HG03097 (cell line): ENCODE data around the gene MBD3L3.
"Not testable (repeated sequence)": the region's sequence is repeated elsewhere in the genome, so short reads cannot be mapped to it uniquely, and the experiment has no call there.

Experiments
- ATAC-seq: cut with Tn5 transposase; IDR thresholded peaks from one replicate; pipeline ENCODE4 v1.9.1; 2021; ENCODE audit not compliant: unreplicated experiment, low FRiP score

MBD3L3 gene

GRCh38 chr19:7058576-7058975 is at the start of gene MBD3L3:
MBD3L3 (minus strand) TSS chr19:7058676; CDS start chr19:7058605, 71 bp downstream.
- not testable (repeated sequence) for ATAC-seq

- ATAC-seq: no peak
Observed at GRCh38 chr19:7106711-7107657, 48.5 kb upstream of the MBD3L3 start.

GRCh38 chr19:7104747-7105447 is 46.4 kb upstream of the MBD3L3 start:
- no peak for ATAC-seq

- no peak for ATAC-seq
Observed at GRCh38 chr19:7101498-7102253, 43.2 kb upstream of the MBD3L3 start.

- no peak for ATAC-seq
Observed at GRCh38 chr19:7099597-7099921, 41.1 kb upstream of the MBD3L3 start.

- ATAC-seq: peak; percentile 84
Observed at GRCh38 chr19:7098701-7099596, 40.5 kb upstream of the MBD3L3 start.

GRCh38 chr19:7098096-7098495 is 39.6 kb upstream of the MBD3L3 start:
- ATAC-seq: no peak

GRCh38 chr19:7088999-7089398 is 30.5 kb upstream of the MBD3L3 start:
- no peak for ATAC-seq

- ATAC-seq: no peak
Observed at GRCh38 chr19:7083076-7083956, 24.8 kb upstream of the MBD3L3 start.

- no peak for ATAC-seq
Observed at GRCh38 chr19:7078008-7078407, 19.5 kb upstream of the MBD3L3 start.

- ATAC-seq: no peak
Observed at GRCh38 chr19:7076151-7076550, 17.7 kb upstream of the MBD3L3 start.

- ATAC-seq: no peak
Observed at GRCh38 chr19:7074705-7075282, 16.3 kb upstream of the MBD3L3 start.

GRCh38 chr19:7072541-7072940 is 14.1 kb upstream of the MBD3L3 start:
- no peak for ATAC-seq

- peak; percentile 33 for ATAC-seq
Observed at GRCh38 chr19:7069904-7070226, 11.4 kb upstream of the MBD3L3 start.

GRCh38 chr19:7069042-7069903 is 10.8 kb upstream of the MBD3L3 start, which contains the start of gene ZNF557:
ZNF557 (plus strand) TSS chr19:7069703; CDS start chr19:7075075, 5,372 bp downstream.
- peak; percentile 91 for ATAC-seq

- ATAC-seq: no peak
Observed at GRCh38 chr19:7068599-7068998, 10.1 kb upstream of the MBD3L3 start.

GRCh38 chr19:7067716-7068115 is 9.2 kb upstream of the MBD3L3 start:
- no peak for ATAC-seq

- not testable (repeated sequence) for ATAC-seq
Observed at GRCh38 chr19:7067122-7067521, 8.6 kb upstream of the MBD3L3 start.
